B cell (primary cell): ENCODE results near the gene TINAGL1. TPM values are rescaled to one million over a fixed set of nuclear protein-coding genes. Genes with fewer than 3 reads are reported as not detected.

Experiments used
- ATAC-seq: fragments of 200-7000 bp; cut with Tn5 transposase; one replicate; pipeline ENCODE4 v1.10.0; 2021; ENCODE audit warnings: low read depth, mild to moderate bottlenecking, moderate number of reproducible peaks, moderate library complexity
- CTCF ChIA-PET: fragments of 350-600 bp; sonication (Branson Sonifier 250); formaldehyde crosslinking; loops from one replicate; lab custom pipeline; 2021; ENCODE audit warnings: antibody characterized with exemption, inconsistent platforms; lab: Charles Lee
- POLR2A ChIA-PET: fragments of 350-600 bp; sonication (Branson Sonifier 250); formaldehyde crosslinking; loops from one replicate; lab custom pipeline; 2021; ENCODE audit warnings: antibody characterized with exemption; lab: Charles Lee
- DNase-seq: peaks from one replicate; pipeline ENCODE4 v3.0.0; 2013
- H2AFZ ChIP-seq: 2 replicates; pipeline ENCODE4 v1.6.1; 2012; ENCODE audit warnings: mild to moderate bottlenecking, low read depth, low read length; ENCODE audit not compliant: insufficient read depth, poor library complexity, severe bottlenecking
- H3K27ac ChIP-seq, 2 donors: 1 replicate in 1 of 2; 2 replicates in 1 of 2; pipeline ENCODE4 v1.5.1; 2012 to 2013; ENCODE audit warnings: low read length in 2 of 2, mild to moderate bottlenecking in 2 of 2, moderate library complexity in 1 of 2
- H3K27me3 ChIP-seq, 4 experiments: fragments of 200-600 bp in 1 of 4; sonication (generic) in 1 of 4; replicated peaks in 1 of 4; 1 replicate in 2 of 4; 2 replicates in 2 of 4; pipeline versions ENCODE4 v1.6.1 to v1.7.0; 2013 to 2016; ENCODE audit warnings: low read length in 3 of 4, mild to moderate bottlenecking in 2 of 4, mixed read lengths in 1 of 4, moderate library complexity in 1 of 4; ENCODE audit not compliant: insufficient read depth in 4 of 4, control insufficient read depth in 3 of 4; ENCODE audit errors: control extremely low read depth in 1 of 4
- H3K36me3 ChIP-seq, 2 experiments: replicated peaks in 1 of 2; 1 replicate in 1 of 2; 2 replicates in 1 of 2; pipeline versions ENCODE4 v1.6.1 to v1.7.1; 2013; ENCODE audit warnings: low read length in 1 of 2; ENCODE audit not compliant: insufficient read depth in 2 of 2, control insufficient read depth in 1 of 2; ENCODE audit errors: control extremely low read depth in 1 of 2, extremely low read depth in 1 of 2
- H3K4me1 ChIP-seq, 2 donors: fragments of 200-600 bp in 1 of 2; sonication (generic) in 1 of 2; 1 replicate in 1 of 2; 2 replicates in 1 of 2; pipeline versions ENCODE4 v1.5.1 to v1.6.1; 2013 to 2017; ENCODE audit warnings: low read length in 2 of 2; ENCODE audit not compliant: control insufficient read depth in 2 of 2, insufficient read depth in 2 of 2
- H3K4me2 ChIP-seq: replicated peaks from 2 replicates; pipeline ENCODE3; 2012; ENCODE audit warnings: mild to moderate bottlenecking, low read depth, low read length; ENCODE audit not compliant: poor library complexity, severe bottlenecking
- H3K4me3 ChIP-seq, 5 experiments: fragments of 200-600 bp in 1 of 5; sonication (generic) in 1 of 5; 1 replicate in 3 of 5; 2 replicates in 2 of 5; pipeline versions ENCODE4 v1.5.1 to v1.7.0; 2011 to 2016; ENCODE audit warnings: low read length in 4 of 5, mild to moderate bottlenecking in 4 of 5, low read depth in 2 of 5, control low read depth in 1 of 5, moderate library complexity in 1 of 5; ENCODE audit not compliant: insufficient read depth in 1 of 5; ENCODE audit errors: control extremely low read depth in 1 of 5, extremely low read depth in 1 of 5
- H3K79me2 ChIP-seq: fragments of 200-600 bp; sonication (generic); one replicate; pipeline ENCODE4 v1.6.0; 2016; ENCODE audit warnings: low read length; ENCODE audit not compliant: control insufficient read depth, insufficient read depth
- H3K9ac ChIP-seq: fragments of 200-600 bp; sonication (generic); 2 replicates; pipeline ENCODE4 v1.6.1; 2017; ENCODE audit warnings: mild to moderate bottlenecking, low read length, moderate library complexity
- H3K9me3 ChIP-seq, 3 donors: one replicate each; pipeline versions ENCODE4 v1.6.1 to v1.7.1; 2013; ENCODE audit warnings: low read length in 2 of 3; ENCODE audit not compliant: control insufficient read depth in 2 of 3, insufficient read depth in 1 of 3; ENCODE audit errors: control extremely low read depth in 1 of 3
- H4K20me1 ChIP-seq: 2 replicates; pipeline ENCODE4 v1.6.0; 2012; ENCODE audit warnings: mild to moderate bottlenecking, low read length; ENCODE audit not compliant: insufficient read depth, control insufficient read depth, poor library complexity, severe bottlenecking
- H3K27ac Mint-ChIP-seq: one replicate; pipeline ENCODE4 v1.8.0; 2021; ENCODE audit warnings: mixed read lengths
- H3K27me3 Mint-ChIP-seq: one replicate; pipeline ENCODE4 v1.8.0; 2021; ENCODE audit warnings: mixed read lengths
- H3K4me1 Mint-ChIP-seq: one replicate; pipeline ENCODE4 v1.8.0; 2021; ENCODE audit warnings: mixed read lengths
- H3K4me3 Mint-ChIP-seq: one replicate; pipeline ENCODE4 v1.8.0; 2021; ENCODE audit warnings: mixed read lengths
- H3K9me3 Mint-ChIP-seq: one replicate; pipeline ENCODE4 v1.8.0; 2022; ENCODE audit warnings: mixed read lengths; ENCODE audit not compliant: insufficient read depth
- CTCF ChIP-seq: fragments of 200-600 bp; IDR thresholded peaks from one replicate; pipeline ENCODE4 v1.8.0; 2022; ENCODE audit warnings: antibody characterized with exemption, mild to moderate bottlenecking
- EZH2 ChIP-seq: IDR thresholded peaks from 2 replicates; pipeline ENCODE4 v1.6.1; 2012; ENCODE audit warnings: borderline replicate concordance, low read depth, mild to moderate bottlenecking, moderate library complexity, low read length; ENCODE audit not compliant: insufficient read depth, poor library complexity, severe bottlenecking
- WGBS: methylation state at CpG from one replicate; pipeline ENCODE4 v1.1.5; 2013; ENCODE audit warnings: missing lambda C conversion rate; ENCODE audit not compliant: insufficient coverage; 5-methylcytosine and 5-hydroxymethylcytosine counted together
- intact Hi-C: fragments of 100-400 bp; cut with micrococcal nuclease; formaldehyde crosslinking; loops from one replicate; pipeline ENCODE4 v1.10.0; 2022
- polyA minus RNA-seq: library from RNA; depleted of rRNA, polyadenylated mRNA; stranded (reverse); fragments of >200 nt; gene quantifications from 2 replicates; pipeline ENCODE4 v1.2.3, GENCODE V29; 2012
- polyA plus RNA-seq: library from polyadenylated mRNA; depleted of rRNA; stranded (reverse); fragments of >200 nt; gene quantifications from 2 replicates; pipeline ENCODE4 v1.2.3, GENCODE V29; 2012
- total RNA-seq, 2 donors: library from RNA; stranded (reverse); fragments of 120-200 nt in 1 of 2; gene quantifications; 1 replicate in 1 of 2; 2 replicates in 1 of 2; pipeline versions ENCODE4 v1.2.3 to v1.2.4, GENCODE V29; 2013 to 2022

Gene TINAGL1
- total RNA-seq (not detected in 2 replicates), polyA plus RNA-seq (not detected in 2 replicates), polyA minus RNA-seq (0.14 TPM in 1 of 2 replicates, not detected in the other)
- 0.54 TPM for total RNA-seq (2013)

- Mint-ChIP-seq H3K4me1 (peaks cover 5% of the 10 kb centered on the region), H3K4me3 (no peak within 1 kb of the TSS), H3K27me3 (peaks cover 19% of the 10 kb centered on the region), H3K9me3 (no peaks in the 10 kb centered on the region), H3K27ac (peak within 1 kb of the TSS; percentile 37)
- no peak within 1 kb of the TSS for H3K27ac ChIP-seq
- H2AFZ ChIP-seq: no peak within 1 kb of the TSS
- H3K36me3 ChIP-seq: no peaks in the 10 kb centered on the region
- no peak within 1 kb of the TSS for H3K4me3 ChIP-seq
- no peak for TF ChIP-seq CTCF
- no peak for TF ChIP-seq EZH2
- ChIA-PET POLR2A (no interaction called here), CTCF (no interaction called here)
- H3K9me3 ChIP-seq: no peaks in the 10 kb centered on the region
- H3K4me1 ChIP-seq: peaks cover 0 to 12% of the 10 kb centered on the region in 2 donors
- H3K79me2 ChIP-seq: no peaks in the 10 kb centered on the region
- no peaks in the 10 kb centered on the region for H4K20me1 ChIP-seq
- DNase-seq (no peak), ATAC-seq (no peak)
- no peak within 1 kb of the TSS for H3K9ac ChIP-seq
- intact Hi-C loops: no loop called here
- 9% methylated on average over 16 of the region's 25 CpGs for WGBS
- H3K27me3 ChIP-seq: peaks cover 0 to 11% (median 3%) of the 10 kb centered on the region in 4 experiments
- H3K4me2 ChIP-seq: peak within 1 kb of the TSS; percentile 14
Measured at GRCh38 chr1:31576201-31576669, at the start of gene TINAGL1. Gene TINAGL1 (plus strand): TSS chr1:31576515. CDS start chr1:31577149, 634 bp downstream.

GRCh38 chr1:31529999-31530684 lies 46.2 kb upstream of the TINAGL1 start:
- H3K36me3 ChIP-seq: no peaks in the 10 kb centered on the region
- no peaks in the 10 kb centered on the region for H4K20me1 ChIP-seq
- H3K79me2 ChIP-seq: no peaks in the 10 kb centered on the region
- Mint-ChIP-seq H3K4me3 (no peak overlapping the region), H3K27ac (no peak overlapping the region), H3K27me3 (peaks cover 20% of the 10 kb centered on the region), H3K9me3 (no peaks in the 10 kb centered on the region), H3K4me1 (no peaks in the 10 kb centered on the region)
- no peak for DNase-seq
- ChIA-PET CTCF (interaction anchor here (1.0 kb wide), 1 partner anchor 14 kb away, joined by 3 read pairs; no protein-coding TSS in a partner anchor), POLR2A (interaction anchor here (0.6 kb wide), 1 partner anchor 1123 kb away, joined by 4 read pairs; no protein-coding TSS in a partner anchor)
- intact Hi-C loops: no loop called here
- no peak overlapping the region for H2AFZ ChIP-seq
- WGBS: no CpG with 5 or more reads among the region's 4 CpGs
- TF ChIP-seq EZH2 (no peak), CTCF (no peak)
- H3K4me3 ChIP-seq: no peak overlapping the region
- no peak overlapping the region for H3K4me2 ChIP-seq
- no peak overlapping the region for H3K27ac ChIP-seq
- no peak overlapping the region for H3K9ac ChIP-seq
- no peaks in the 10 kb centered on the region for H3K9me3 ChIP-seq
- ATAC-seq: no peak
- no peaks in the 10 kb centered on the region for H3K27me3 ChIP-seq
- H3K4me1 ChIP-seq: no peaks in the 10 kb centered on the region
